GM18519 (cell line): ENCODE measurements around the gene ADGRB2.

Source experiments
- ATAC-seq: cut with Tn5 transposase; IDR thresholded peaks from one replicate; pipeline ENCODE4 v1.9.1; 2021; ENCODE audit warnings: mild to moderate bottlenecking, moderate library complexity; ENCODE audit not compliant: unreplicated experiment, low FRiP score

Gene ADGRB2

DNA sequence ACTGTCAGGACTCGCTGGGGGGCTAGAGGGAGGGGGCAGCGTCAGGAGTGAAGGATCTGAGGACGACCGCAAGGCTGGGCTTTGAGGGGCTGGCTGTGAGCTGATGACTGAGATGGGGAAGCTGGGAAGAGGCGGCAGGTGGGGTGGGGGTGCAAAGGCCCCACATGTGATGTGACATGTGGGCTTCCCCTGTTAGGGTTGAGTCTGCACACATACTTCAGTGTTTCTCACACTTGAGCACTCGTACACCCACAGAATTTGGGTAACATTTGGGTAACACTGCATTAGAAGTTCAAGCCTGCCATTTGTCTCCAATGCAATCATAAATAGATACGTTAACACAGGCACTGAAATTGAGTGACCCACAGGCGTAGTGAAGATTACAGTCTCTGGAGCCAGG is 76.5 kb downstream of the ADGRB2 start:
- ATAC-seq, result no peak

DNA sequence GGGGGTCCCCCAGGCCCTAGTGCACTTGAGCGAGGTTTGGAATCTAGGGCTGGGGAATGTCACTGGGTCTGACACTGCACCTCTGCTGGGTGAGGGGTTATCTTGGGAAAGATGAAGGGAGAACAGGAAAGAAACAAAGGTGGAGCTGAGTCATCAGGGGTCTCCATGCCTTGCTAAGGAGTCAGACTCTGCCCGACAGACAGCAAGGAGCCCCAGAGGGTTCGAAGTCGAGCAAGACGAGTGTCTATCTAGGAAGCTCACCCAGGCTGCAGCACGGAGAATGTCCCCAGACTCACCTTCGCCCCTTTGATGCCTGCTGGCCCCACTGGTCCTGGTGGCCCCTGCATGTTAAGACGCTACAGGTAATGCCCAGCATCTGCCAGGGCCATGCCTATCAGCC is 78.3 kb downstream of the ADGRB2 start:
- ATAC-seq, result no peak

DNA sequence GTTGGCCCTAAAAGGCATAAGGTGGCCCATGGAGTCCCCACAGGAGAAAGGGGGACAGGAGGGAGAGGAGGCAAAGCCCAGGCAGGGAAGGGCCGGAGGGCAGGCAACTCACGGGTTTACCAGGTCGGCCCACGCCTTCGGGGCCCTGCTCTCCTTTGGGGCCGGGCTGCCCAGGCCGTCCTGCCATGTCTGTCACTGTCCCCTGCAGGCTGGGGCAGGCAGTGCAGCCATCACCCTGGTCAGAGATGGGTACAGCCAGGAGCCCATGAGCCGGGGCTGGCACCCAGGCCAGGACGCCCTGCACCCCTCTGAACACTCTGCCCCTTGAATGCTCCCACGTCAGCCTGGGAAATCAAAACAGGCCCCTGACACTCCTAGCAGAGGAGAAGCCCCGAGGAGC is 80.1 kb downstream of the ADGRB2 start:
- no peak for ATAC-seq

DNA sequence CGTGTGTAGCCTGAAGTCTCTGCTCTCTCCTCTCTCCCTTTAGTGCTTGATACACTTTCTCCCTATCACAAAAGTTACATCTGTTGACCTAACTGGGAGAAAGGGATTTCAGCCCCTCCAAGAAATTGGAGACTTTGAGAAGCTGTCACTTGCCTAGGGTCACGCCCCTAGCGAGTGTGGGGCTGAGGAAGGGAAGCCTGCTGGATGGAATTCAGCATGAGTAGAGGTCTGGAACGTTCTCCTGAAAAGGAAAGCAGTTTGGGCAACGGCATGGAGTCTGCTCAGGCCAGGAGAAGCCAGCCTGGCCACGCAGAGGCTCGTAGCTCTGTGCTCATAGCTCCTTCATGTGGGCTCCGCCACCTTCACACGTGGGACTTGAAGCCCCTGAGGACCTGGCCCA is 82.7 kb downstream of the ADGRB2 start:
- no peak for ATAC-seq

DNA sequence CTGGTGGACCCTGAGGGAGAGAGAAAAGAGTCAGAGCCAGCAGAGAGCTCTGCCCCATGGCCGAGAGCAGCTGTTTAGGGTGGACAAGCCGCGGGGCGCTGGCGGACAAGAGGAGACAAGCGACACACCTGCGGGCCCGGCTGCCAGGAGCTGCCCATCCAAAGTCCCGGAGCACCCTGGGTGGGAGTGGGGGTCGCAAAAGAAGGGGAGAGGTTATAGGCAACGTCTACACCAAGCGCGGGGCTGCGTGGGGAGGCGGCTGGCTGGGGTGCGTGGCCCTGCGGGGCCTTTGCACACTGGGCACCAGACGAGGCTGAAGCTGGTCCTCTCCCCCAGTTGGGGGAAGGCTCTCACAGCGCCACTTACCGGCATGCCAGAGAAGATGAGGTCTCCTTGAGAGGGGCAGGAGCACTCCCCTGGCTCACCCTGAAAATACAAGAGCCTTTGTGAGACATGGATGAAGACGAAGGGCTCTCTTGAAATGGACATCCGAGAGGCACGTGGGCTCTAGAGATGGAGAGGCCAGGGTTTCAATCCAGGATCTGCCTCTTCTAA is 84.4 kb downstream of the ADGRB2 start:
- no peak for ATAC-seq

DNA sequence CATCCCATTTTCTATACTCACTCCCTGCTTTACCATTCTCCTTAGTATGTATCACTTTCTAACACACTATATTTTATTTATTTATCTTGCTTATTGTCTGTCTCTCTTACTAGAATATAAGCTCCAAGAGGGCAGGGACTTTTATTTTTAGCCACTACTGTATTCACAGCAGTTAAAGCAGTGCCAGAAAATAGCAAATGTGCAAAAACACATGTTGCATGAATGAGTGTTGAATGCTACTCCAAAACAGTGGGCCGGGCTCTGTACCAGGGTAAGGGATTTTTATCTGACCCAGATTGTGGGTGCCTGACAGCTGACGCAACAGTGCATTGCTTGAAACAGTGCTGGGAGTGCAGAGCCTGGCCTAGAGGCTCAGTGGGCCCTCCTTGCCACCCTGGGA is 85.0 kb downstream of the ADGRB2 start:
- no peak for ATAC-seq

DNA sequence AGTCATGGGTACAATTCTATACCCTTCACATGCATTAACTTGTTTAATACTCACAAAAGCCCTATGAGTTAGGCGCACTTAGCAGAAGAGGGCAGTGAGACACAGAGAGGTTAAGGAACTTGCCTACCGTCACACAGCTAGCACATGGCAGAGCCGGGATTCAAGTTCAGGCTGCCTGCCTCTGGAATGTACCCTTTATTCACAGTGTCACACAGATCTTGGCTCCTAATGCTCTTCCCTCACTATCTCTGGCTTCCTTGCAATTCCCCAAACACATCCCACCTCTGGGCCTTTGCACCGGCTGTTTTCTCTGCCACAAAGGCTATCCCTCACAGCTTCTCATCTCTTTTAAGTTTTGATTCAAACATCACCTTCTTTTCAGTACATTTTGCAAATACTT is 85.5 kb downstream of the ADGRB2 start:
- no peak for ATAC-seq

DNA sequence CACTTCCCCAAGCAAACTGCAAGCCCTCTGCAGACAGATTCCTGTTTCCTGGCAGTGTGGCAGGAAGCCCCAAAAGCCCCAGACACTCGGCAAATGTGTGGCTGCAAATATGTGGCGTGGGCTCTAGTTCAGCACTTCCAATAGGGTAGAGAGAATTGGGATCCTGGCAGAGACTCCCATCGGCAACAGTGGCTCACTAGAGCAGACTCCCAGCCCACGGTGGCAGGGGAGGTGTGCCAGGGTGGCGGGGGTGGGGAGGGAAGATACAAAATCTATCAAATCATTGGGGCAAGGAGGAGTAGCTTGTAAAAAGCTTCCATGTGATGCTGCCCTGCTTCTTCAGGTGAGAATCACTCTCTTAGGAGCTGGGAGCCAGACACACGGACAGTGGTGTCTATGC is 86.2 kb downstream of the ADGRB2 start:
- no peak for ATAC-seq

DNA sequence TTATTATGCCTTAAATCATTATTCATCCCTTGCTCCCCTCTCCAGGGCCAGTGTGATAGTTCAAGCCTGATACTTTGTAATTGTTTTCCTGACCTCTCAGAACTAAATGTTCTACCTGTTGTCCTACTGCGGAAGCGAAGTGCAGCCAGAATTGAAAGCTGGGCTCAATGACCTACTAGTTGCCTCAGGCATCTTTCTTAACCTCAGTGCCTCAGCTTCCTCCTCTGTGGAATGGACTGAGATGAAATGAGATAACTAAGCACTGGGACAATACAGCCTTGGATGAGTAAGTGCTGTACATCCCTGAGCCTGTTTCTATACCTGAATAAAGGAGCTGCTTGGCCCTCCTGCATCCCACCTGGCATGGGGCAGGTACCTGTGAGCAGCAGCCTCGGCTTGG is 86.7 kb downstream of the ADGRB2 start:
- no peak for ATAC-seq
